ENCODE results near the gene RBBP8. TPM values are rescaled to one million over a fixed set of nuclear protein-coding genes. Genes with fewer than 3 reads are reported as not detected.
A peak's percentile ranks its signal among the peaks of the same experiment; 100 is the strongest.

RBBP8 gene
- total RNA-seq, 1 donor from 2014 or later: 6.7 TPM

GRCh38 chr18:22983175-22983574 lies 50.0 kb downstream of the RBBP8 start:
- no peak for DNase-seq
- intact Hi-C loops (cut with micrococcal nuclease): loop anchor here (10.0 kb wide), 1 partner anchor 58 kb away; no protein-coding TSS in a partner anchor
- H3K36me3 ChIP-seq: peaks cover 12% of the 10 kb centered on the region

GRCh38 chr18:22985250-22985649 lies 52.1 kb downstream of the RBBP8 start:
- H3K4me1 ChIP-seq: no peaks in the 10 kb centered on the region
- H3K27ac ChIP-seq (replicated peaks): no peak overlapping the region
- no peaks in the 10 kb centered on the region for H3K27me3 ChIP-seq (ENCODE audit: low read depth)
- intact Hi-C loops (cut with micrococcal nuclease): loop anchor here (10.0 kb wide), 1 partner anchor 60 kb away; no protein-coding TSS in a partner anchor
- DNase-seq: no peak
- no peak for TF ChIP-seq CTCF (IDR thresholded peaks at IDR 0.05; ENCODE audit: borderline replicate concordance)
- H3K9me3 ChIP-seq (replicated peaks): no peaks in the 10 kb centered on the region
- H3K4me3 ChIP-seq: no peak overlapping the region
- H3K36me3 ChIP-seq: peaks cover 20% of the 10 kb centered on the region

More at GRCh38 chr18:22983175-22983574, 50.0 kb downstream of the RBBP8 start:
- H3K4me1 ChIP-seq: no peaks in the 10 kb centered on the region
- H3K4me3 ChIP-seq: no peak overlapping the region
- peak; percentile 67 for TF ChIP-seq CTCF (IDR thresholded peaks at IDR 0.05; ENCODE audit: borderline replicate concordance)
- H3K27me3 ChIP-seq (ENCODE audit: low read depth): no peaks in the 10 kb centered on the region
- no peak overlapping the region for H3K27ac ChIP-seq (replicated peaks)
- no peaks in the 10 kb centered on the region for H3K9me3 ChIP-seq (replicated peaks)

GRCh38 chr18:22987547-22988189 lies 54.5 kb downstream of the RBBP8 start:
- no peak overlapping the region for H3K4me3 ChIP-seq
- TF ChIP-seq CTCF (IDR thresholded peaks at IDR 0.05; ENCODE audit: borderline replicate concordance): no peak
- H3K4me1 ChIP-seq: no peaks in the 10 kb centered on the region
- H3K27me3 ChIP-seq (ENCODE audit: low read depth): no peaks in the 10 kb centered on the region
- H3K36me3 ChIP-seq: peaks cover 33% of the 10 kb centered on the region
- H3K9me3 ChIP-seq (replicated peaks): no peaks in the 10 kb centered on the region
- no peak overlapping the region for H3K27ac ChIP-seq (replicated peaks)
- intact Hi-C loops (cut with micrococcal nuclease): loop anchor here (10.0 kb wide), 1 partner anchor 63 kb away; no protein-coding TSS in a partner anchor
- no peak for DNase-seq

GRCh38 chr18:22988208-22988607 lies 55.1 kb downstream of the RBBP8 start:
- peaks cover 39% of the 10 kb centered on the region for H3K36me3 ChIP-seq
- no peaks in the 10 kb centered on the region for H3K27me3 ChIP-seq (ENCODE audit: low read depth)
- no peak for DNase-seq
- H3K4me3 ChIP-seq: no peak overlapping the region
- no peak for TF ChIP-seq CTCF (IDR thresholded peaks at IDR 0.05; ENCODE audit: borderline replicate concordance)
- H3K9me3 ChIP-seq (replicated peaks): no peaks in the 10 kb centered on the region
- no peaks in the 10 kb centered on the region for H3K4me1 ChIP-seq
- no peak overlapping the region for H3K27ac ChIP-seq (replicated peaks)
- intact Hi-C loops (cut with micrococcal nuclease): loop anchor here (10.0 kb wide), 1 partner anchor 63 kb away; no protein-coding TSS in a partner anchor

- no peak for DNase-seq
- Histone ChIP-seq H3K36me3 (peaks cover 17% of the 10 kb centered on the region), H3K27ac (replicated peaks) (no peak overlapping the region), H3K9me3 (replicated peaks) (no peaks in the 10 kb centered on the region), H3K27me3 (ENCODE audit: low read depth) (no peaks in the 10 kb centered on the region), H3K4me3 (no peak overlapping the region), H3K4me1 (no peaks in the 10 kb centered on the region)
- TF ChIP-seq CTCF (IDR thresholded peaks at IDR 0.05; ENCODE audit: borderline replicate concordance): no peak
- intact Hi-C loops (cut with micrococcal nuclease): no loop called here
Measured at GRCh38 chr18:22998344-22998743, 65.2 kb downstream of the RBBP8 start.
